GM23338 (cell line): ENCODE results near the gene KIAA1191. TPM values are rescaled to one million over a fixed set of nuclear protein-coding genes. Genes with fewer than 3 reads are reported as not detected.

Experiments used
- ATAC-seq: fragments of 200-7000 bp; cut with Tn5 transposase; 3 replicates; pipeline ENCODE4 v1.9.1; 2020
- DNase-seq: peaks from one replicate; pipeline ENCODE4 v3.0.0-alpha.2; 2015; ENCODE audit warnings: low spot score
- H2AFZ ChIP-seq: fragments of 200-600 bp; sonication (generic); 2 replicates; pipeline ENCODE4 v1.8.0; 2016; ENCODE audit warnings: antibody characterized with exemption, mild to moderate bottlenecking, moderate library complexity
- H3F3A ChIP-seq: fragments of 200-600 bp; sonication (generic); replicated peaks from 2 replicates; pipeline ENCODE4 v1.8.0; 2017; ENCODE audit warnings: antibody characterized with exemption, mixed run types, low read depth
- H3K27ac ChIP-seq: fragments of 200-600 bp; sonication (generic); 2 replicates; pipeline ENCODE4 v1.6.1; 2016; ENCODE audit warnings: low read depth
- H3K27me3 ChIP-seq: fragments of 200-600 bp; sonication (generic); 2 replicates; pipeline ENCODE4 v1.8.0; 2016; ENCODE audit warnings: mild to moderate bottlenecking, mixed run types, moderate library complexity; ENCODE audit not compliant: insufficient read depth
- H3K36me3 ChIP-seq: fragments of 200-600 bp; sonication (generic); 2 replicates; pipeline ENCODE4 v1.8.0; 2016; ENCODE audit warnings: mild to moderate bottlenecking; ENCODE audit not compliant: insufficient read depth
- H3K4me1 ChIP-seq: fragments of 200-600 bp; sonication (generic); 2 replicates; pipeline ENCODE4 v1.8.0; 2016; ENCODE audit warnings: mild to moderate bottlenecking, moderate library complexity; ENCODE audit not compliant: insufficient read depth
- H3K4me2 ChIP-seq: fragments of 200-600 bp; sonication (generic); 2 replicates; pipeline ENCODE4 v1.7.1; 2017; ENCODE audit warnings: mixed run types
- H3K4me3 ChIP-seq: fragments of 200-600 bp; sonication (generic); 2 replicates; pipeline ENCODE4 v1.6.1; 2016; ENCODE audit warnings: mixed run types
- H3K79me2 ChIP-seq: fragments of 200-600 bp; sonication (generic); replicated peaks from 2 replicates; pipeline ENCODE4 v1.8.0; 2017; ENCODE audit warnings: mild to moderate bottlenecking; ENCODE audit not compliant: insufficient read depth
- H3K9me2 ChIP-seq: fragments of 200-600 bp; sonication (generic); 2 replicates; pipeline ENCODE4 v1.8.0; 2017; ENCODE audit not compliant: insufficient read depth
- H4K20me1 ChIP-seq: fragments of 200-600 bp; sonication (generic); replicated peaks from 2 replicates; pipeline ENCODE4 v1.8.0; 2017; ENCODE audit warnings: mild to moderate bottlenecking; ENCODE audit not compliant: insufficient read depth
- H3K27ac Mint-ChIP-seq: 2 replicates; pipeline ENCODE4 v1.8.0; 2020; ENCODE audit warnings: inconsistent platforms, mild to moderate bottlenecking, moderate library complexity, mixed read lengths
- H3K27me3 Mint-ChIP-seq: 3 replicates; pipeline ENCODE4 v1.8.0; 2022; ENCODE audit warnings: low read depth, mild to moderate bottlenecking, moderate library complexity, mixed read lengths, inconsistent platforms; ENCODE audit not compliant: insufficient read depth, poor library complexity
- H3K36me3 Mint-ChIP-seq: 3 replicates; pipeline ENCODE4 v1.8.0; 2021; ENCODE audit warnings: low read depth, mild to moderate bottlenecking, inconsistent platforms, moderate library complexity, mixed read lengths
- H3K4me1 Mint-ChIP-seq: 3 replicates; pipeline ENCODE4 v1.8.0; 2020; ENCODE audit warnings: mild to moderate bottlenecking, inconsistent platforms, mixed read lengths
- H3K4me3 Mint-ChIP-seq: 3 replicates; pipeline ENCODE4 v1.8.0; 2021; ENCODE audit warnings: moderate library complexity, mild to moderate bottlenecking, inconsistent platforms, mixed read lengths
- H3K9me3 Mint-ChIP-seq: 3 replicates; pipeline ENCODE4 v1.8.0; 2020; ENCODE audit warnings: moderate library complexity, mild to moderate bottlenecking, inconsistent platforms, mixed read lengths
- CREB1 ChIP-seq: fragments of 250-450 bp; sonication (Bioruptor Pico); IDR thresholded peaks from 2 replicates; pipeline ENCODE4 v1.5.0; 2020; ENCODE audit warnings: low read depth, mild to moderate bottlenecking, moderate library complexity
- EZH2 ChIP-seq: fragments of 200-600 bp; sonication (generic); IDR thresholded peaks from one replicate; pipeline ENCODE4 v1.8.0; 2017; ENCODE audit warnings: antibody characterized with exemption, mild to moderate bottlenecking, low read depth; ENCODE audit not compliant: unreplicated experiment
- EZH2phosphoT487 ChIP-seq: fragments of 200-600 bp; sonication (generic); IDR thresholded peaks from one replicate; pipeline ENCODE4 v1.8.1; 2018; ENCODE audit warnings: antibody characterized with exemption; ENCODE audit not compliant: unreplicated experiment
- JUNB ChIP-seq: IDR thresholded peaks from one replicate; pipeline ENCODE4 v1.6.1; 2016; ENCODE audit warnings: antibody characterized with exemption; ENCODE audit not compliant: unreplicated experiment
- NANOG ChIP-seq: IDR thresholded peaks from 2 replicates; pipeline ENCODE4 v1.6.1; 2016; ENCODE audit warnings: antibody characterized with exemption, borderline replicate concordance
- POLR2AphosphoS5 ChIP-seq: IDR thresholded peaks from 2 replicates; pipeline ENCODE4 v1.6.1; 2016; ENCODE audit warnings: antibody characterized with exemption, low read depth
- STAT1 ChIP-seq: IDR thresholded peaks from one replicate; pipeline ENCODE4 v1.6.1; 2016; ENCODE audit warnings: antibody characterized with exemption; ENCODE audit not compliant: unreplicated experiment
- ZNF114 ChIP-seq: fragments of 250-450 bp; sonication (Bioruptor Pico); IDR thresholded peaks from 2 replicates; pipeline ENCODE4 v1.5.0; 2020; ENCODE audit warnings: mild to moderate bottlenecking, moderate library complexity
- ZNF331 ChIP-seq: fragments of 250-450 bp; sonication (Bioruptor Pico); IDR thresholded peaks from 2 replicates; pipeline ENCODE4 v1.5.0; 2020; ENCODE audit warnings: low read depth, mild to moderate bottlenecking, moderate library complexity
- polyA plus RNA-seq: library from polyadenylated mRNA; unstranded; fragments of >200 nt; fragmentation: Nextera tagmentation; extraction: Ambion mirVana; gene quantifications from 2 replicates; pipeline ENCODE4 v1.2.1, GENCODE V29; 2016
- total RNA-seq: library from RNA; depleted of rRNA; stranded (reverse); fragments of >200 nt; shearing (Covaris generic); gene quantifications from 2 replicates; pipeline ENCODE4 v1.2.3, GENCODE V29; 2014
- TF ChIP-seq, protein P1 (sequence below): fragments of 250-450 bp; sonication (Bioruptor Pico); IDR thresholded peaks from 2 replicates; pipeline ENCODE4 v1.5.0; 2020; ENCODE audit warnings: mild to moderate bottlenecking, moderate library complexity
- TF ChIP-seq, protein P2 (sequence below): IDR thresholded peaks from 2 replicates; pipeline ENCODE4 v1.6.1; 2016; ENCODE audit warnings: antibody characterized with exemption
- TF ChIP-seq, protein P3 (sequence below): IDR thresholded peaks from one replicate; pipeline ENCODE4 v1.6.1; 2018; ENCODE audit warnings: antibody characterized with exemption; ENCODE audit not compliant: unreplicated experiment
- TF ChIP-seq, protein P4 (sequence below), 2 experiments: fragments of 200-600 bp in 1 of 2; sonication (generic) in 1 of 2; conservative IDR thresholded peaks; 2 replicates each; pipeline versions ENCODE4 v1.5.1 to v1.6.1; 2016 to 2017; ENCODE audit warnings: antibody characterized with exemption in 2 of 2, low read depth in 2 of 2, mild to moderate bottlenecking in 2 of 2, moderate library complexity in 1 of 2

Gene KIAA1191
- total and polyA plus RNA-seq, 2 experiments from 2014 or later, result 52.3 to 87.2 TPM

DNA sequence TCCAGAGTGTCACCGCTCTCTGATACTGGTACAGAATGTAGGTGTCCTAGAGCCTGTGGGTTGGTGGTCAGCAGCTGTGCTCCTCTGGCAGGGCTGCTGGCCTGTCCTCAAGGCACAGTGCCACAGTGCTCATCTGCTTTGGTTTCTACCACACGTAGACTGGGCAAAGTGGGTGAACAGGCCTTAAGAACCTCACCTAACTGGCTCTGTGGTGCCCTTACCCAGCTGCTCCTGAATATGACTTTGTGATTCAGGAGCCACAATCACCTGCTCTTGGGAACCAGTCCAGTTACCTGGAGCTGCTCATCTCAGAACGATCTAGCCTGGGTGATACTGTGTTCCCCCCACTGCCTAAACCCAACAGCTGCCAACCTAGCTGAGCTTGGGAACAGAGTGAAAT, 20.4 kb upstream of the KIAA1191 start:
- H3K36me3 Mint-ChIP-seq, result peaks cover 67% of the 10 kb centered on the region
- peaks cover 27% of the 10 kb centered on the region for H3K36me3 ChIP-seq

More for the DNA sequence above, 20.4 kb upstream of the KIAA1191 start:
- H3K4me1 ChIP-seq, result peaks cover 3% of the 10 kb centered on the region; the same call in 1 of the 2 replicates
- ATAC-seq (no peak), DNase-seq (no peak)
- H3K27ac ChIP-seq, result no peak overlapping the region
- peaks cover 8% of the 10 kb centered on the region for H3K4me1 Mint-ChIP-seq
- peaks cover 15% of the 10 kb centered on the region; the same call in 1 of the 2 replicates for H3F3A ChIP-seq
- TF ChIP-seq NANOG (no peak), ZNF331 (CRISPR knock-in tag) (no peak), JUNB (no peak), CREB1 (CRISPR knock-in tag) (no peak), ZNF114 (CRISPR knock-in tag) (no peak), POLR2AphosphoS5 (no peak), EZH2 (no peak), EZH2phosphoT487 (no peak), STAT1 (no peak)
- TF ChIP-seq, protein P1, sequence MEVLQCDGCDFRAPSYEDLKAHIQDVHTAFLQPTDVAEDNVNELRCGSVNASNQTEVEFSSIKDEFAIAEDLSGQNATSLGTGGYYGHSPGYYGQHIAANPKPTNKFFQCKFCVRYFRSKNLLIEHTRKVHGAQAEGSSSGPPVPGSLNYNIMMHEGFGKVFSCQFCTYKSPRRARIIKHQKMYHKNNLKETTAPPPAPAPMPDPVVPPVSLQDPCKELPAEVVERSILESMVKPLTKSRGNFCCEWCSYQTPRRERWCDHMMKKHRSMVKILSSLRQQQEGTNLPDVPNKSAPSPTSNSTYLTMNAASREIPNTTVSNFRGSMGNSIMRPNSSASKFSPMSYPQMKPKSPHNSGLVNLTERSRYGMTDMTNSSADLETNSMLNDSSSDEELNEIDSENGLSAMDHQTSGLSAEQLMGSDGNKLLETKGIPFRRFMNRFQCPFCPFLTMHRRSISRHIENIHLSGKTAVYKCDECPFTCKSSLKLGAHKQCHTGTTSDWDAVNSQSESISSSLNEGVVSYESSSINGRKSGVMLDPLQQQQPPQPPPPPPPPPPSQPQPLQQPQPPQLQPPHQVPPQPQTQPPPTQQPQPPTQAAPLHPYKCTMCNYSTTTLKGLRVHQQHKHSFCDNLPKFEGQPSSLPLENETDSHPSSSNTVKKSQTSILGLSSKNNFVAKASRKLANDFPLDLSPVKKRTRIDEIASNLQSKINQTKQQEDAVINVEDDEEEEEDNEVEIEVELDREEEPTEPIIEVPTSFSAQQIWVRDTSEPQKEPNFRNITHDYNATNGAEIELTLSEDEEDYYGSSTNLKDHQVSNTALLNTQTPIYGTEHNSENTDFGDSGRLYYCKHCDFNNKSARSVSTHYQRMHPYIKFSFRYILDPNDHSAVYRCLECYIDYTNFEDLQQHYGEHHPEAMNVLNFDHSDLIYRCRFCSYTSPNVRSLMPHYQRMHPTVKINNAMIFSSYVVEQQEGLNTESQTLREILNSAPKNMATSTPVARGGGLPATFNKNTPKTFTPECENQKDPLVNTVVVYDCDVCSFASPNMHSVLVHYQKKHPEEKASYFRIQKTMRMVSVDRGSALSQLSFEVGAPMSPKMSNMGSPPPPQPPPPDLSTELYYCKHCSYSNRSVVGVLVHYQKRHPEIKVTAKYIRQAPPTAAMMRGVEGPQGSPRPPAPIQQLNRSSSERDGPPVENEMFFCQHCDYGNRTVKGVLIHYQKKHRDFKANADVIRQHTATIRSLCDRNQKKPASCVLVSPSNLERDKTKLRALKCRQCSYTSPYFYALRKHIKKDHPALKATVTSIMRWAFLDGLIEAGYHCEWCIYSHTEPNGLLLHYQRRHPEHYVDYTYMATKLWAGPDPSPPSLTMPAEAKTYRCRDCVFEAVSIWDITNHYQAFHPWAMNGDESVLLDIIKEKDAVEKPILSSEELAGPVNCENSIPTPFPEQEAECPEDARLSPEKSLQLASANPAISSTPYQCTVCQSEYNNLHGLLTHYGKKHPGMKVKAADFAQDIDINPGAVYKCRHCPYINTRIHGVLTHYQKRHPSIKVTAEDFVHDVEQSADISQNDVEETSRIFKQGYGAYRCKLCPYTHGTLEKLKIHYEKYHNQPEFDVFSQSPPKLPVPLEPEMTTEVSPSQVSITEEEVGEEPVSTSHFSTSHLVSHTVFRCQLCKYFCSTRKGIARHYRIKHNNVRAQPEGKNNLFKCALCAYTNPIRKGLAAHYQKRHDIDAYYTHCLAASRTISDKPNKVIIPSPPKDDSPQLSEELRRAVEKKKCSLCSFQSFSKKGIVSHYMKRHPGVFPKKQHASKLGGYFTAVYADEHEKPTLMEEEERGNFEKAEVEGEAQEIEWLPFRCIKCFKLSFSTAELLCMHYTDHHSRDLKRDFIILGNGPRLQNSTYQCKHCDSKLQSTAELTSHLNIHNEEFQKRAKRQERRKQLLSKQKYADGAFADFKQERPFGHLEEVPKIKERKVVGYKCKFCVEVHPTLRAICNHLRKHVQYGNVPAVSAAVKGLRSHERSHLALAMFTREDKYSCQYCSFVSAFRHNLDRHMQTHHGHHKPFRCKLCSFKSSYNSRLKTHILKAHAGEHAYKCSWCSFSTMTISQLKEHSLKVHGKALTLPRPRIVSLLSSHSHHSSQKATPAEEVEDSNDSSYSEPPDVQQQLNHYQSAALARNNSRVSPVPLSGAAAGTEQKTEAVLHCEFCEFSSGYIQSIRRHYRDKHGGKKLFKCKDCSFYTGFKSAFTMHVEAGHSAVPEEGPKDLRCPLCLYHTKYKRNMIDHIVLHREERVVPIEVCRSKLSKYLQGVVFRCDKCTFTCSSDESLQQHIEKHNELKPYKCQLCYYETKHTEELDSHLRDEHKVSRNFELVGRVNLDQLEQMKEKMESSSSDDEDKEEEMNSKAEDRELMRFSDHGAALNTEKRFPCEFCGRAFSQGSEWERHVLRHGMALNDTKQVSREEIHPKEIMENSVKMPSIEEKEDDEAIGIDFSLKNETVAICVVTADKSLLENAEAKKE, result no peak
- TF ChIP-seq, protein P2, sequence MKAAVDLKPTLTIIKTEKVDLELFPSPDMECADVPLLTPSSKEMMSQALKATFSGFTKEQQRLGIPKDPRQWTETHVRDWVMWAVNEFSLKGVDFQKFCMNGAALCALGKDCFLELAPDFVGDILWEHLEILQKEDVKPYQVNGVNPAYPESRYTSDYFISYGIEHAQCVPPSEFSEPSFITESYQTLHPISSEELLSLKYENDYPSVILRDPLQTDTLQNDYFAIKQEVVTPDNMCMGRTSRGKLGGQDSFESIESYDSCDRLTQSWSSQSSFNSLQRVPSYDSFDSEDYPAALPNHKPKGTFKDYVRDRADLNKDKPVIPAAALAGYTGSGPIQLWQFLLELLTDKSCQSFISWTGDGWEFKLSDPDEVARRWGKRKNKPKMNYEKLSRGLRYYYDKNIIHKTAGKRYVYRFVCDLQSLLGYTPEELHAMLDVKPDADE, result no peak
- TF ChIP-seq, protein P3, sequence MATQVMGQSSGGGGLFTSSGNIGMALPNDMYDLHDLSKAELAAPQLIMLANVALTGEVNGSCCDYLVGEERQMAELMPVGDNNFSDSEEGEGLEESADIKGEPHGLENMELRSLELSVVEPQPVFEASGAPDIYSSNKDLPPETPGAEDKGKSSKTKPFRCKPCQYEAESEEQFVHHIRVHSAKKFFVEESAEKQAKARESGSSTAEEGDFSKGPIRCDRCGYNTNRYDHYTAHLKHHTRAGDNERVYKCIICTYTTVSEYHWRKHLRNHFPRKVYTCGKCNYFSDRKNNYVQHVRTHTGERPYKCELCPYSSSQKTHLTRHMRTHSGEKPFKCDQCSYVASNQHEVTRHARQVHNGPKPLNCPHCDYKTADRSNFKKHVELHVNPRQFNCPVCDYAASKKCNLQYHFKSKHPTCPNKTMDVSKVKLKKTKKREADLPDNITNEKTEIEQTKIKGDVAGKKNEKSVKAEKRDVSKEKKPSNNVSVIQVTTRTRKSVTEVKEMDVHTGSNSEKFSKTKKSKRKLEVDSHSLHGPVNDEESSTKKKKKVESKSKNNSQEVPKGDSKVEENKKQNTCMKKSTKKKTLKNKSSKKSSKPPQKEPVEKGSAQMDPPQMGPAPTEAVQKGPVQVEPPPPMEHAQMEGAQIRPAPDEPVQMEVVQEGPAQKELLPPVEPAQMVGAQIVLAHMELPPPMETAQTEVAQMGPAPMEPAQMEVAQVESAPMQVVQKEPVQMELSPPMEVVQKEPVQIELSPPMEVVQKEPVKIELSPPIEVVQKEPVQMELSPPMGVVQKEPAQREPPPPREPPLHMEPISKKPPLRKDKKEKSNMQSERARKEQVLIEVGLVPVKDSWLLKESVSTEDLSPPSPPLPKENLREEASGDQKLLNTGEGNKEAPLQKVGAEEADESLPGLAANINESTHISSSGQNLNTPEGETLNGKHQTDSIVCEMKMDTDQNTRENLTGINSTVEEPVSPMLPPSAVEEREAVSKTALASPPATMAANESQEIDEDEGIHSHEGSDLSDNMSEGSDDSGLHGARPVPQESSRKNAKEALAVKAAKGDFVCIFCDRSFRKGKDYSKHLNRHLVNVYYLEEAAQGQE, result no peak
- TF ChIP-seq, protein P4, sequence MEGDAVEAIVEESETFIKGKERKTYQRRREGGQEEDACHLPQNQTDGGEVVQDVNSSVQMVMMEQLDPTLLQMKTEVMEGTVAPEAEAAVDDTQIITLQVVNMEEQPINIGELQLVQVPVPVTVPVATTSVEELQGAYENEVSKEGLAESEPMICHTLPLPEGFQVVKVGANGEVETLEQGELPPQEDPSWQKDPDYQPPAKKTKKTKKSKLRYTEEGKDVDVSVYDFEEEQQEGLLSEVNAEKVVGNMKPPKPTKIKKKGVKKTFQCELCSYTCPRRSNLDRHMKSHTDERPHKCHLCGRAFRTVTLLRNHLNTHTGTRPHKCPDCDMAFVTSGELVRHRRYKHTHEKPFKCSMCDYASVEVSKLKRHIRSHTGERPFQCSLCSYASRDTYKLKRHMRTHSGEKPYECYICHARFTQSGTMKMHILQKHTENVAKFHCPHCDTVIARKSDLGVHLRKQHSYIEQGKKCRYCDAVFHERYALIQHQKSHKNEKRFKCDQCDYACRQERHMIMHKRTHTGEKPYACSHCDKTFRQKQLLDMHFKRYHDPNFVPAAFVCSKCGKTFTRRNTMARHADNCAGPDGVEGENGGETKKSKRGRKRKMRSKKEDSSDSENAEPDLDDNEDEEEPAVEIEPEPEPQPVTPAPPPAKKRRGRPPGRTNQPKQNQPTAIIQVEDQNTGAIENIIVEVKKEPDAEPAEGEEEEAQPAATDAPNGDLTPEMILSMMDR (conservative IDR thresholded peaks at IDR 0.05; ENCODE audit: low read depth in 2 of 2), result no peak
- no peaks in the 10 kb centered on the region for H3K9me3 Mint-ChIP-seq
- no peak overlapping the region for H3K27ac Mint-ChIP-seq
- H3K27me3 ChIP-seq, result no peaks in the 10 kb centered on the region
- H3K4me2 ChIP-seq, result no peak overlapping the region
- no peaks in the 10 kb centered on the region for H3K9me2 ChIP-seq
- no peak overlapping the region for H3K4me3 Mint-ChIP-seq
- H2AFZ ChIP-seq, result no peak overlapping the region
- H3K4me3 ChIP-seq, result no peak overlapping the region
- H4K20me1 ChIP-seq, result peaks cover 16% of the 10 kb centered on the region
- peaks cover 19% of the 10 kb centered on the region for H3K79me2 ChIP-seq
- peaks cover 2% of the 10 kb centered on the region for H3K27me3 Mint-ChIP-seq
